Suprapubic skin (tissue), 4 donors: ENCODE results near the gene AVPR1B. TPM values are rescaled to one million over a fixed set of nuclear protein-coding genes. Genes with fewer than 3 reads are reported as not detected.
"Not testable (repeated sequence)": the region's sequence is repeated elsewhere in the genome, so short reads cannot be mapped to it uniquely, and the experiment has no call there.

ENCODE experiments used
- DNase-seq, 2 donors: peaks; one replicate each; pipeline ENCODE4 v3.0.0-alpha.2; 2019; ENCODE audit warnings: low spot score in 2 of 2
- H3K27ac ChIP-seq: fragments of 200-600 bp; sonication (generic); one replicate; pipeline ENCODE4 v1.5.1; 2019
- H3K27me3 ChIP-seq: fragments of 200-600 bp; sonication (generic); one replicate; pipeline ENCODE4 v1.5.1; 2019
- H3K36me3 ChIP-seq: fragments of 200-600 bp; sonication (generic); one replicate; pipeline ENCODE4 v1.5.1; 2019
- H3K4me1 ChIP-seq: fragments of 200-600 bp; sonication (generic); one replicate; pipeline ENCODE4 v1.5.1; 2019
- H3K4me3 ChIP-seq: fragments of 200-600 bp; sonication (generic); one replicate; pipeline ENCODE4 v1.5.1; 2019; ENCODE audit warnings: mild to moderate bottlenecking
- H3K9me3 ChIP-seq: fragments of 200-600 bp; sonication (generic); one replicate; pipeline ENCODE4 v1.5.1; 2019
- CTCF ChIP-seq, 2 donors: fragments of 200-600 bp in 1 of 2; fragments of 450-650 bp in 1 of 2; sonication (generic) in 1 of 2; IDR thresholded peaks; one replicate each; pipeline ENCODE4 v1.5.1; 2016 to 2019; ENCODE audit warnings: antibody characterized with exemption in 2 of 2, mild to moderate bottlenecking in 1 of 2, moderate library complexity in 1 of 2
- EP300 ChIP-seq: sonication (generic); formaldehyde crosslinking; IDR thresholded peaks from one replicate; pipeline ENCODE4 v1.6.1; 2017; ENCODE audit warnings: antibody characterized with exemption
- POLR2A ChIP-seq, 2 donors: fragments of 450-650 bp; IDR thresholded peaks; one replicate each; pipeline ENCODE4 v1.6.1; 2017; ENCODE audit warnings: antibody characterized with exemption in 2 of 2, mild to moderate bottlenecking in 2 of 2, moderate library complexity in 2 of 2
- POLR2AphosphoS5 ChIP-seq, 3 donors: sonication (generic); formaldehyde crosslinking; IDR thresholded peaks; one replicate each; pipeline ENCODE4 v1.6.1; 2017; ENCODE audit warnings: antibody characterized with exemption in 3 of 3
- WGBS: methylation state at CpG from one replicate; pipeline ENCODE4 v1.1.5; 2018; 5-methylcytosine and 5-hydroxymethylcytosine counted together
- total RNA-seq, 4 donors: library from RNA; depleted of rRNA; stranded (reverse); fragments of >200 nt; gene quantifications; one replicate each; pipeline ENCODE4 v1.1.0, GENCODE V29; 2016

The AVPR1B gene
- total RNA-seq, 4 donors from 2014 or later, result not detected

- H3K36me3 ChIP-seq, result no peaks in the 10 kb centered on the region
- no peaks in the 10 kb centered on the region for H3K9me3 ChIP-seq
- no peak overlapping the region for H3K27ac ChIP-seq
- no peak overlapping the region for H3K4me3 ChIP-seq
- TF ChIP-seq EP300, result no peak
- TF ChIP-seq POLR2A (IDR thresholded peaks at IDR 0.05), result no peak
- no peak for TF ChIP-seq POLR2AphosphoS5 (IDR thresholded peaks at IDR 0.05)
- TF ChIP-seq CTCF (IDR thresholded peaks at IDR 0.05), result no peak
- no peak for DNase-seq
- H3K27me3 ChIP-seq, result no peaks in the 10 kb centered on the region
- WGBS, result 84% methylated on average over 2 of the region's 4 CpGs
- H3K4me1 ChIP-seq, result no peaks in the 10 kb centered on the region
These were observed 51.5 kb downstream of the AVPR1B start for GRCh38 chr1:206065547-206066145.

GRCh38 chr1:206064501-206064900 is 52.7 kb downstream of the AVPR1B start:
- not testable (repeated sequence) for H3K27me3 ChIP-seq, H3K4me1 ChIP-seq, H3K4me3 ChIP-seq, H3K9me3 ChIP-seq, DNase-seq, H3K27ac ChIP-seq, H3K36me3 ChIP-seq
- 72% methylated on average over 9 of the region's 25 CpGs for WGBS

- H3K9me3 ChIP-seq, H3K4me1 ChIP-seq, DNase-seq, H3K4me3 ChIP-seq, H3K27me3 ChIP-seq, H3K36me3 ChIP-seq, H3K27ac ChIP-seq: not testable (repeated sequence)
- whole genome bisulfite sequencing, result 100% methylated on average over 2 of the region's 35 CpGs
These were observed 53.2 kb downstream of the AVPR1B start for GRCh38 chr1:206064001-206064400.

- H3K27me3 ChIP-seq, result no peaks in the 10 kb centered on the region
- H3K4me1 ChIP-seq, result no peaks in the 10 kb centered on the region
- H3K4me3 ChIP-seq, result no peak overlapping the region
- TF ChIP-seq CTCF (IDR thresholded peaks at IDR 0.05) (no peak), POLR2AphosphoS5 (IDR thresholded peaks at IDR 0.05) (no peak), EP300 (no peak), POLR2A (IDR thresholded peaks at IDR 0.05) (no peak)
- no peaks in the 10 kb centered on the region for H3K36me3 ChIP-seq
- no peaks in the 10 kb centered on the region for H3K9me3 ChIP-seq
- 82% methylated on average over 4 of the region's 6 CpGs for WGBS
- no peak overlapping the region for H3K27ac ChIP-seq
- no peak for DNase-seq
These were observed 54.7 kb downstream of the AVPR1B start for GRCh38 chr1:206062464-206062863.

- TF ChIP-seq POLR2A (IDR thresholded peaks at IDR 0.05) (no peak), POLR2AphosphoS5 (IDR thresholded peaks at IDR 0.05) (no peak), EP300 (no peak), CTCF (IDR thresholded peaks at IDR 0.05) (no peak)
- Histone ChIP-seq H3K4me1 (no peaks in the 10 kb centered on the region), H3K36me3 (no peaks in the 10 kb centered on the region), H3K9me3 (no peaks in the 10 kb centered on the region), H3K27me3 (no peaks in the 10 kb centered on the region), H3K4me3 (no peak overlapping the region), H3K27ac (no peak overlapping the region)
- DNase-seq, result no peak
- WGBS, result 98% methylated on average over 3 of the region's 3 CpGs
These were observed 56.3 kb downstream of the AVPR1B start for GRCh38 chr1:206060844-206061243.

Other genes with a start within 250 kb of the AVPR1B start
- 1 to 10 TPM; 5.7 to 7.2 (median 6.6) TPM for gene SLC26A9, start 173.9 kb downstream of the AVPR1B start, total RNA-seq
- gene RAB7B, start 114.0 kb downstream of the AVPR1B start, total RNA-seq, result 10 to 100 TPM; 21.6 to 55.5 (median 26.8) TPM
- not detected for gene CTSE, start 93.5 kb downstream of the AVPR1B start, total RNA-seq
- gene RHEX, start 64.2 kb downstream of the AVPR1B start, total RNA-seq, result 1 to 10 TPM in 3 of 4 donors, not detected in 1; 1.2 to 2.8 (median 1.2) TPM
- 1 to 10 TPM; 2.2 to 4.7 (median 3.3) TPM for gene FAM72A, start 85.5 kb upstream of the AVPR1B start, total RNA-seq
- 100 to 1,000 TPM in 3 of 4 donors, 10 to 100 TPM in 1; 80.1 to 178 (median 116) TPM for gene SRGAP2, start 86.2 kb upstream of the AVPR1B start, total RNA-seq